GM18519 (cell line): ENCODE measurements around the gene TIE1.

Experiments
- ATAC-seq: cut with Tn5 transposase; IDR thresholded peaks from one replicate; pipeline ENCODE4 v1.9.1; 2021; ENCODE audit warnings: mild to moderate bottlenecking, moderate library complexity; ENCODE audit not compliant: unreplicated experiment, low FRiP score

Gene TIE1

DNA sequence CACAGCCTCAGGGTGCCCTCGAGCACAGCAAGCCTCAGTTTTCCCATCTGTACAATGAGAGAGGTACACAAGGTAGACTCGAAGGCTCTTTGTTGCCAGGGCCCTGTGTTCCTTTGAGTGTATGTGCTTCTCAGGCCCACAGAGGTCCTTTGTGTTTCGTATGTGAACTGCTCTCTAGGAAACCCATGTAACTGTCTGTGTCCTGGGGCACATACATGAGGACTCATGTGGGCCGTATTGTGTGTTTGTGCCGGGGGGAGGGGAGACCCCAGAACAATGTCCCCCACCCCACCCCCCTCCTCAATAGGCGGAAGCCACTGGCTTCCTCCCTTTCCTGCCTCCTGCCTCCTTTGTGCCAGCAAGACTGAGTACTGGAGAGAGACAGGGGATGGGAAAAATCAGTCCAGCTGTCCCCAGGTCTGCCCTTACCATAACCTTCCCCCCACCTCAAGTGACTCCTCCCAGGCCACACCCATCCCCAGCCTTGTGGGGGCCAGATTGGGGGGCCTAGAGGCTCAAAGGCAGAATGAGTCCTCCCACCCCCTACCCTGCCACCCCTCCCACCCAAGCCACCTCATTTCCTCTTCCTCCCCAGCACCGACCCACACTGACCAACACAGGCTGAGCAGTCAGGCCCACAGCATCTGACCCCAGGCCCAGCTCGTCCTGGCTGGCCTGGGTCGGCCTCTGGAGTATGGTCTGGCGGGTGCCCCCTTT is at the start of gene TIE1:
TSS of gene TIE1 (plus strand) at position 605 of the 717 bp plus-strand sequence. CDS start at position 695, 90 bp downstream.
- ATAC-seq, result no peak

DNA sequence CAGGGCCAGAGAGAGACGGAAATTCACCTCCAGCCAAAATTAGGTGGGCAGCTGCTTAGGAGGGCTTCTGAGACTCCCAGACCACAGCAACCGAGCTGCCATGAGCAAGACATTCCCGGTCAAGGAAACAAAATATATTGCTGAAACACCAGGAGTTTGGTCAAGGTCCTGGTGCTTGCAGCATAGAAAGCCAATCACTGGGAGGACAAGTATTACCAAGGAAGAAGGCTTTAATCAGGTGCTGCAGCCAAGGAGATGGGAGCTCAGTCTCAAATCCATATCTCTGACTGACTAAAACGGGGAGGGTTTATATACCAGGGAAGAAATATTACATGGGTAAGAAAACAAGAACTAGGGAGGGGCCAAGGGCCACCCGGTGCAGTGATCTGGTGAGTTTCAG is 49.8 kb upstream of the TIE1 start:
- ATAC-seq, result no peak

DNA sequence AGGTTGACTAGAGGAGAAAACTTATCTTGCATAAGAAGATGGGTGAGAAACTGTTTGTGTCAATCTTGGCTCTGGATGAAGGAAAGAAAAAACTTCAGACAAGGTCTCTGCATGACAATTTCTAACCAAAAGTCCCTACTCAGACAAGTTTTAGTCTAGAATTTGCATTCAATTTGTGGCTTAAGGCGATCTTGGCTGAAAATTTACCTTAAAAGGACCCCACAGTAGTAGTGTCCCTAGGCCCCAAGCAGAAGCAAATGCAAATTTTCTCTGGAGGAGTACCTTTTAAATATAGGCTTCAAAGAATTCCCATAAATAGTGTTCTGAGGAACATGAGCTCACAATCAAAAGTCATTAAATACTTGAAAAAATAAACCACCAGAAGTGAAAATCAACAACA is 48.6 kb upstream of the TIE1 start:
- ATAC-seq, result no peak

DNA sequence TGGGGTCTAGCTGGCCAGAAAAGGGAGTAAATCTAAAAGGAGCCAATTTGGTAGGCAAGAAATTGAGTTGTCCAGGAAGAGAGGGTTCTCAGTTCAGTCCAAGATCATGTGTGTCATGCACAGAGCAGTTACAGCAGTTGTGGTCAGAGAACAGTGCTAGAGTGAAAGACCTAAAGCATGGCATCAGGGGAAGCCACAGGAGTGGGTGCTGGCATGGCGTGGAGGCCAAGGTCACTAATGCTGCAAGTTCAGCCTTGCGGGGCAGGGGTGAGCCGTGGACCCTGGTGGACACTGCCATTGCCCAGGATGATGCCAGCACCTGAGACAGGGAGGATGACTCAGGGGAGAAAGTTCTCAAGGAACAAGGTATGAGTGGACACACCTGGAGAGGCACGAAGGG is 47.6 kb upstream of the TIE1 start:
- ATAC-seq, result no peak

DNA sequence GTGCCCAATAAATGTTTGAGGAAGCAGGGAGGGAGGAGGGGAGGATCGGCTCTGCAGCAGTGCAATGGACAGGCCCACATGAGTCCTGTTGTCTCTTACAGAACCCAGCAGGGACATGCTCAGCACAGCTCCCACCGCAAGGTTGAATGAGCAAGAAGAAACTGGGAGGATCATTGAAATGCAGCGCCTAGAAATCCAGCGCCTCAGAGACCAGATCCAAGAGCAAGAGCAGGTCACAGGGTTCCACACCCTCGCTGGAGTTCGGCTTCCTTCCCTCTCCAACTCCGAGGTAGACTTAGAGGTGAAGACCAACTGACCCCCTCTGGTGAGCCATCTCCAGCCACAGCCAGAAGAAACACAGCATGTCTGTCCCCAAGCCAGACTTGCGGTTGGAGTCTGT is 46.9 kb upstream of the TIE1 start:
- no peak for ATAC-seq

DNA sequence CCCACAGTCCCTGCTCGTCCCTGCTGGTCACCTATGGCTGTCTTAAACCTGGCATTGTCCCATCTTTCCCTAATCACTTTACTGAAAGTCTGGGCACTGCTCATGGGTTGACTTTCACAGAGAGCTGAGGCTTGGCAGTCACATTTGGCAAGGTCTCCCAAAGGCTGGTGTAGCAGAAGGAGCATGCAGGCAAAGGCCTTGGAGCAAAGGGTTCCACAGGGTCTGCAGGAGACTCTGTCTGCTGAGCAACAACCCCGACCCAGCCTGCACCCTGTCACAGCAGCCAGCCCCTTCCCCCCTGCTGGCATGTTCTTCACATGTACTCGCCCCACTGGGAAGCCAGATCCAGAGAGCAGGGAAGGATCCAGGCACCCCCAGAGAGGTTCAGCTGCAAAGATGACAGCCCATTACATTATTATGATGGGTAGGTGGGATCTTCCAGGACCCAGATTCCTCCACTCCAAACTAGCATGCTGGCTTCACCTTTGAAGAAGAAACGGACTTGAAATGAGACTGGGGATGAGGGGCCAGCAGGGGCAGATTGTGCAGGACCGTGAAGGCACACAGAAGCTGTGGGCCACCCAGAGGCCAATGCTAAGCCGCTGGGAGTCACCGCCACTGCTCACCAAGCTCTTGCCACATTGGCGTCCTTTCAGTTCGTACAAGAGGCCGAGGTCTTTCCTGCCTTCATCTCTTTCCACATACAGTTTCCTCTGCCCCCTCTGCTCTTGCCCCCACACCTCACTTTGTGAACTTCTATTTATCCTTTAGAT is 45.2 kb upstream of the TIE1 start:
- ATAC-seq, result no peak

DNA sequence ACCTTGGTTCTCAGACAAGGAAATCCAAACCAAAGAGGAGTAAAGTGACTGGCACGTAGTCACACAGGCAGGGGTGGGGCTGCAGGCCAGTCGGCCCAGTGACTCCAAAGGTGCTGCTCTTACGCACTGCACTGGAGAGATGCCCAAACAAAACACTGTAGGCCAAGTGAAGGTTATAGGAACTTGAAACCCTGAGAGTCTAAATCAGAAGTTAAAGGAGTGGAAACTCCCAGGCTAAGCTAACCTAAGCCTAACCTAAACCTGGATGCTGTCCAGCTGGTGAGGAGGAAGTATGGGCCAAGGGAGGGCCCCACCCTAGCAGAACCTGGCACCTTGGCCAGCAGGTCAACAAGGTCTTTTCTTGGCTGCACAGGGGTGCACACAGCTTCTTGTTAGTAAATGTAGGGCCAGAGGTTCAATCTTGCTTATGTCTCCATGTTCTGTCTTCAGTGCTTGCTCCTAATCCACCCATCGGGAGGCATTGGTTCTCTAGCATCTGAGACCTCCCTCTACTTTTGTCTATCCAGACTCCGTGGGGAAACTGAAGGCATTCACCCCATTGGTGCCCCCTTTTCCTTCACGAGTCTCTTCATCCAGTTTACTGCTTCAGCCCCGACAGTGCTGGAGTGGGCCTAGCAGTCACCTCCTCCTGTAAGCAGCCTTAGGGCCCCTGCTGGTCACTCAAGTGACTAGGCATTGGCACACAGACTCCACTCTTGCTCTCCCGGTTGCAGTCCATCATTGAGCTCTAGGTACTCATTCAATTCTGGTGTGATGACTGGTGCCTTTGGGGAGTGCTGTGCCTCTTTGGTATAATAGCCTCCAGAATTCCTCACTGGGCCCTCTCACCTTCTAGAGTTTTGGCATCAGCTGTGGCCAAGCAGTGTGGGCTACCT is 43.9 kb upstream of the TIE1 start:
- ATAC-seq, result no peak

DNA sequence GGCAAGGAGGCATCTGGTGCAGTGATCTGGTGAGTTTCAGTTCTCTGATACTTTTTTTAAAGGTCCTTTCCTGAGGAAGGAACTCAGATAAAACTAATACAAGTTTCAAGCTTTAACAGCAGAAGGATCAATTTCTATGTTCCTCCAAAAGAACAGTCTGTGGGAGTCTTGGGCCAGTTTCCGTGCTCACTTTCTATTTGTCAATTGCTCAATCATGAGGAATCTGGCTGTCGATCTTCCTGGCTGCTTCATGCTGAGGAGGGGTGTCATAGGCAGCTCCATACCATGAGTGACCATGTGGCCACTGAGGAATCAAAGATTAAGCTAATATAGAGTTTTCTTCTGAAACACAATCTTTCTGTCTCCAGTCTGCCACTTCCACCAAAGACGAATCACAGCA is 42.4 kb upstream of the TIE1 start:
- ATAC-seq, result no peak

DNA sequence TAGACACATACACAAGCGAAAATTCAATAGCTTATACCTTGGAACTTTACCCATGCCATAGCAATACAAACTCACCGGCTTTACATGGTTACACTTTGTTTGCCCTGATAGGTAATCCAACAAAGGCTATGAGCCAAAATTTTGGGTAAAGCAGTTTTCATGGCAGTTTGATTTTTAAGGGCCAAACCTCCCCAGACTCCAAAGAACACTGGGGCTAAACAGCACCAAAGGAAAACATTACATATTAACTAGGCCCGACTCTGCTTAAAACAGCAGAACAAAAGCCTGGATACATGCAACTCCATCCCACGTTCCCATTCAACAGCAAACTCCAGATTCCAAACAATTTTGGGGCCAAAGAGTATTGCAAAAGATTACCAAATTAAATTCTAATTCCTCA is 35.4 kb upstream of the TIE1 start:
- no peak for ATAC-seq

DNA sequence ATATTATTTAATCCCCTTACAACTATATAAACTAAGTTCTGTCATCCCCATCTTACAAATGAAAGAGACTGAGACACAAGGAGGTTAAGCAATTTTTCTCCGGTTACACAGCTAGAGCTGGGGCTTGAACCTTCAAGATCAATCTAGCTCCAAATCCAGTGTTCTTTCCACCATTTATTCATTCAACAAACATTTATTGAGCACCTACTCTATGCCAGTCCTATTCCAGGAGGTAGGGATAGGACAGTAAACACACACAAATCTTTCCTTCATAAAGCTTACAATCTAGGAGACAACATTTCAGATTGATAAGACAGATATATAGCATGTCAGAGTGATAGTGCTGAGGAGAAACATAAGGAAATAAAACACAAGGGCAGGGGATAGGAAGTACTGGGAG is 33.9 kb upstream of the TIE1 start:
- ATAC-seq, result no peak

DNA sequence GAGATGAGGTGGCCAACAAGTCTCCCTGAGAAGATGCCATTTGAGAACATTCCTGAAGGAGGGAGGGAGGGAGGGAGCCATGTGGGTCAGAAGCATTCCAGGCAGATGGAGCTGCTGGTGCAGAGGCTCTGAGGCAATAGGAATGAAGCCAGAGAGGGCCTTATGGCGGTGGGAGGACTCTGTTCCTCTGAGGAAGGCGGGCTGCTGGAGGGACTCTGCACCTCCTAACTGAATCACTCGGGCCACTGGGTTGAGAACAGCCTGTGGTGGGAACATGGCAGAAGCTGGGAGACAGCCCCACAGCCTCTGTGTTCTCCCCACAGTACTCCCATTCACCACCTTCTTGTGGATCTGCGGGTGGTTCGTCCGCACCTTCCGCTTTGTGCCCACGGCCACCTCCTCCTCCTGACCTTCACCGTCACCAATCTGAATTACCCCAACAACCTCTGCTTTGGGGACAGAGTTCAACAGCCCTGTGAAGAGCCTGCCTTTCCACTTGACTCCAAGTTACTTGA is 33.4 kb upstream of the TIE1 start:
- ATAC-seq, result no peak

DNA sequence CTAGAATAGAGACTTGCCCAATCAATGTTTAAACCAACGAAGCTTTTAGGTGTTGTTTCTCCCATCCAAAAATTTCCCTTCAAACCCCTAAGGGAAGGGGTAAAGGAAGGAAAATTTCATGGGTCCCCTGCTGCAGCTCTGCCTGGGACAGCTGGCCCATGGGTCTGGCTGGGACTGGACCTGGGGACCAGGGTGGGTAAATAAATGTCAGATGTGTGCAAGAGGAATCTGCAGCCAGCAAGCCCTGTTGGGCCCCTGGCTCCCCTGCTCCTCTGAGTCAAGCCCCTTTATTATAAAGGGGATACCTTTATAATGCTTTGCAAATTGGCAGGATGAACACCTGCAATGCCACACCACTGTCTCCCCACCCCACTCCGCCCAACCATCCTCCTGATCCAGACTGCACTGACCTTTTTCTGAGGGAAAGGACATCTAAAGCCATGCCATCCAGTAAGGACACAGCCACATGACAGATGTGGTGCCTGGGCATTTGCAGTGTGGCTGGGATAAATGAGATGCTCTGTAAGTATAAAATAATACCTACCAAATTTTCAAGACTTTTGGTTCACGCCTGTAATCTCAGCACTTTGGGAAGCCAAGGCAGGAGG is 32.9 kb upstream of the TIE1 start:
- ATAC-seq, result no peak

DNA sequence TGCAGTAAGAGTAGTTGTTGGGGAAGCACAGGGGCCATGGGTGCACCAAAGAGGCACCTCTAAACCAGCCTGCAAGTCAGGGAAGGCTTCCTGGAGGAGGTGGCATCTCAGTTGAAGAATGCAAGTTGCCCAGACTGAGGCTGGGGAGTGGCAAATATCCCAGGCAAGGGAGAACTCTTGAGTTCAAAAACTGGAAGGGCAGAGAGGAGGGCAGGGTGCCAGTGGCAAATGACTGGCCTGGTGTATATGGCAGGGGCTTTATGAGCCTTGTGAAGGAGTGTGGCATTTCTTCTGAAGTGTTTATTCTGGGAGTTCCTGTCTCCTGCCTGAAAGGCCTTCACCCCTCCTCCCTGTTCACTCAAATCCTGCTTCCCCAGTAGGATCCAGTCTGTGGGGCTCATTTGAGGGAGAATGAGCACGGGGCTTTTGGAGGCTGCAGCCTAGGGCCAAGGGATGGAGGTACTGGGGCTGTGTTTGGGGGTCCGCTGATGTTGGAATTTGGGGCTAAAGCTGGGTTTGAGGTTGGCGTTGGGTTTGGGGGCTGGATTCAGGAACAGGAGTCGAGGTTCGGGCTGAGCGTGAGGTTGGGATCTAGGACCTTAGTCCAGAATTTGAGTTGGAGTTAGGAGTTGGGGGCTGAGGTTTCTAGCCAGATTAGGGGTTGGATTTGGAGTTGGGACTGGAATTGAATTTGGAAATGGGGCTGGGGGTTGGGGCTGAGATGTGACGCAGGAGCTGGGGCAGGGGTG is 31.0 kb upstream of the TIE1 start, which contains the start of gene TMEM125:
TSS of gene TMEM125 (plus strand) at position 357 of the 749 bp plus-strand sequence. CDS start 2,740 bp downstream, outside the sequence.
- no peak for ATAC-seq

DNA sequence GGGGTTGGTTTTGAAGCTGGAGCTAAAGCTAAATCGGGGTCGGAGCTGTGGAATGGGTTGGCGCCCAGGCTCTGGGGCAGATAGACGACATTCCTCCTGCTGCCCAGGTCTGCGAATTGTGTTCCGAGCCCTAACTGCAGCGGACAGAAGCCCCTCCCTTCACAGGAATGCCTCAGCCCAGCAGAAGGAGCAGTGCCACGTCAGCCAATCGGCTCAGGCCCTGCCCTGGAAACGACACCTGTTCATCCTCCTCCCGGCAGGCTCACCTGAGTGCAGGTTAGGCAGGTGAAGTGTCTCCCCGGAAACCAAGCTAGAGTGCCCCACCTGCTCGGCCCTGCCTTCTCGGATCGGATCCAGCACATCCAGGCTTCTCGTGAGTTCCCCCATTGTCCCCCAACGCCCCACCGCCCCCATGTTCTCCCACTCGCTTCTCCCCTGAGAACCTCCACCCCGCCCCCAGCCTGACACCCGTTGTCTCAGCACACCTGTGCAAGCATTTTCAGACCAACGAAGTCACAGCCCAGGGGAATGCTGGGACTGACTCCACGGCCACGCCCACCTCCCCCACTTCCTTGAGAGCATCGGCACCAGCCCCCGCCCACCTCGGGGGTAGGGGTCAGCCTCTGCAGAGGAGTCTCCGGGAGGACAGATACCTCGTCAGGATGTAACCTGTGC is 30.2 kb upstream of the TIE1 start:
- no peak for ATAC-seq

DNA sequence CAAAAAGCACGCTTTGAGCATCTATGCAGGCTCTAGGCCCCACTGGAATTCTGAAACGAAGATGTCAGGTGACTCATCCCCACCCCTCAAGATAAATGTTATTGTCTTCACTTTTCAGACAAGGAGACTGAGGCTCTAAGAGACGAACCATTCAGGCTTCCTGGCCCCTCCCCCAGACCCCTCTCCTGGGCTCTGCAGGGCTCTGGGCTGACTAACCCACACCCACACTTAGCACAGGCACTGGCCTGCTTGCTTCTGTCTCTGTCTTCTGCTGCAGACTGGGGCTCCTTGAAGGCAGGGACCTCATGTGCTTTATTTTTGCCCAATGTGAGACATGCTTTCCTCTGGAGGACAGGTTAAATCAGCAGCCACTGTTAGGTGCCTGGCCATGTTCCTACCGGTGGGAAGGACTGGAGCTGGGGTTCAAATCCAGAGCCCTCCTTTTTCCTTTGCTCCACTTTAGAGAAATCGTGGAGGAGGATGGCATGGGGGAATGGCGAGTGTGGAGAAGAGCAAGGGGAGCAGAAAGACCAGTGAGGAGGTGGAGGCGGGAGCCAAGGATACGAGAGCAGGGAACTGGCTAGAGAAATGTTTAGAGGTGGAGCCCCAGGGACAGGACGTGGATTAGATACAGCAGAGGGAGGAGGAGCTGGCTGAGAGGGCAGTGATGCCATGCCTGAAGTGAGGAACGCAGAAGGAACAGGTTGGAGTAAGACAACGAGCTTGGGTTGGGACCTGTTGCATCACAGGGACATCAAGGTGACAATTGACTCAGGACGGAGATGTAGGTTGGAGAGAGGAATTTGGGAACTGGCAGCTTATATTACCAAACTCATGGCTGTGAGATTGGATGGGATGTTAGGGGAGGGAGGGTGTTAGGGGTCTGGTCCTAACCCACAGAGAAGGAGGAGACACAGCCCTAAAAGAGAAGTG is 29.3 kb upstream of the TIE1 start:
- no peak for ATAC-seq

DNA sequence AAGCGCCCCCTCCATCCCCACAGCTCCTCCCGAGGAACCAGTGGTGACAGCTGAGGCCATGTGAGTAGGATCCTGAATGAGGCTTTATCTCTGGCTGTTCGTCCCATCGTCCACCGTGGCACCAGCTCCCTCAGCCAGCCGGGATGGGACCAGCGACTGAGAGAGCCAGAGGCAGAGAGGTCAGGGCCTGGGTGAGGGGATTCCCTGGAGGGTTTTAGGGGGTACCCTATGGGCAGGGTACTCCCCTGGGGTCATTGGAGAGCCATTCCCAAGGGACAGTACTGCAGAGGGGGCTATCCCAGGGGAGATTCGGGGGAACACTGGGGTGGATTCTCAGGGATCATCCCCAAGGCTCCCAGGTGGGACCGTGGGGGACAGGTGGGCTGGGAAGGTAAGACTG is 28.6 kb upstream of the TIE1 start:
- ATAC-seq, result no peak

DNA sequence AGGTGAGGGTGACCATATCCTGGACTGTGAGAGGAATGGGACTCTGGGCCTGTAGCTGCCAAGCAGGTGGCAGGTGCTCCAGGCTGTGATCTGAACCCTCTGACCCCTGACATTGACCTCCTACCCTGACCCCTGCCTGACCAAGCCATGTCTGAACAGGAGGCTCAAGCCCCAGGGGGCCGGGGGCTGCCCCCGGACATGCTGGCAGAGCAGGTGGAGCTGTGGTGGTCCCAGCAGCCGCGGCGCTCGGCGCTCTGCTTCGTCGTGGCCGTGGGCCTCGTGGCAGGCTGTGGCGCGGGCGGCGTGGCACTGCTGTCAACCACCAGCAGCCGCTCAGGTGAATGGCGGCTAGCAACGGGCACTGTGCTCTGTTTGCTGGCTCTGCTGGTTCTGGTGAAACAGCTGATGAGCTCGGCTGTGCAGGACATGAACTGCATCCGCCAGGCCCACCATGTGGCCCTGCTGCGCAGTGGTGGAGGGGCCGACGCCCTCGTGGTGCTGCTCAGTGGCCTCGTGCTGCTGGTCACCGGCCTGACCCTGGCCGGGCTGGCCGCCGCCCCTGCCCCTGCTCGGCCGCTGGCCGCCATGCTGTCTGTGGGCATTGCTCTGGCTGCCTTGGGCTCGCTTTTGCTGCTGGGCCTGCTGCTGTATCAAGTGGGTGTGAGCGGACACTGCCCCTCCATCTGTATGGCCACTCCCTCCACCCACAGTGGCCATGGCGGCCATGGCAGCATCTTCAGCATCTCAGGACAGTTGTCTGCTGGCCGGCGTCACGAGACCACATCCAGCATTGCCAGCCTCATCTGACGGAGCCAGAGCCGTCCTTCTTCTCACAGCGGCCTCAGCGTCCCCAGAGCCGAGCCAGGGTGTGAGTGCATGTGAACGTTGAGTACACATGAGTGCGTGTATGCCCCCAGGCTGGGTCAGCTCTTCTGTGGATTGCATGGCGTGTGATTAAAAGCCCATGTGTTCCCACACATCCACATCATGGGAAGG is 27.9 kb upstream of the TIE1 start:
- ATAC-seq, result no peak
